Nephron progenitor cell (in vitro differentiated cells): Measurements from ENCODE around the gene TOP3B.
"Not testable (repeated sequence)": the region's sequence is repeated elsewhere in the genome, so short reads cannot be mapped to it uniquely, and the experiment has no call there.

Experiments
- DNase-seq: peaks from one replicate; pipeline ENCODE4 v3.0.0; 2021
- H3K27ac Mint-ChIP-seq: 2 replicates; pipeline ENCODE4 v1.8.0; 2021; ENCODE audit warnings: mild to moderate bottlenecking, moderate library complexity, mixed read lengths
- H3K27me3 Mint-ChIP-seq: 2 replicates; pipeline ENCODE4 v1.8.0; 2021; ENCODE audit warnings: mild to moderate bottlenecking, low read depth, mixed read lengths; ENCODE audit not compliant: poor library complexity
- H3K36me3 Mint-ChIP-seq: 2 replicates; pipeline ENCODE4 v1.8.0; 2021; ENCODE audit warnings: low read depth, mixed read lengths
- H3K4me1 Mint-ChIP-seq: 2 replicates; pipeline ENCODE4 v1.8.0; 2021; ENCODE audit warnings: mixed read lengths
- H3K4me3 Mint-ChIP-seq: 2 replicates; pipeline ENCODE4 v1.8.0; 2021; ENCODE audit warnings: mild to moderate bottlenecking, moderate library complexity, mixed read lengths
- H3K9me3 Mint-ChIP-seq: 2 replicates; pipeline ENCODE4 v1.8.0; 2021; ENCODE audit warnings: mild to moderate bottlenecking, moderate library complexity, mixed read lengths
- CTCF ChIP-seq: fragments of 200-600 bp; sonication (generic); IDR thresholded peaks from 2 replicates; pipeline ENCODE4 v1.5.0; 2021; ENCODE audit warnings: antibody characterized with exemption

The TOP3B gene

GRCh38 chr22:21944871-21945270, 37.7 kb downstream of the TOP3B start:
- Mint-ChIP-seq H3K36me3 (peaks cover 14% of the 10 kb centered on the region), H3K4me1 (peaks cover 33% of the 10 kb centered on the region), H3K9me3 (no peaks in the 10 kb centered on the region), H3K27ac (no peak overlapping the region), H3K4me3 (no peak overlapping the region), H3K27me3 (no peaks in the 10 kb centered on the region)
- no peak for DNase-seq
- TF ChIP-seq CTCF: no peak

GRCh38 chr22:21943571-21944448, 38.8 kb downstream of the TOP3B start:
- Mint-ChIP-seq H3K4me1 (peaks cover 38% of the 10 kb centered on the region), H3K27me3 (no peaks in the 10 kb centered on the region), H3K4me3 (no peak overlapping the region), H3K36me3 (peaks cover 18% of the 10 kb centered on the region), H3K9me3 (no peaks in the 10 kb centered on the region), H3K27ac (no peak overlapping the region)
- no peak for DNase-seq
- no peak for TF ChIP-seq CTCF

GRCh38 chr22:21942407-21943343, 39.9 kb downstream of the TOP3B start:
- Mint-ChIP-seq H3K27ac (no peak overlapping the region), H3K9me3 (no peaks in the 10 kb centered on the region), H3K36me3 (peaks cover 18% of the 10 kb centered on the region), H3K4me3 (no peak overlapping the region), H3K4me1 (peaks cover 37% of the 10 kb centered on the region), H3K27me3 (no peaks in the 10 kb centered on the region)
- no peak for DNase-seq
- TF ChIP-seq CTCF: no peak

- H3K27ac Mint-ChIP-seq: no peak overlapping the region
- H3K9me3 Mint-ChIP-seq: no peaks in the 10 kb centered on the region
These were observed 40.7 kb downstream of the TOP3B start for GRCh38 chr22:21941921-21942320.

GRCh38 chr22:21940521-21940920, 42.1 kb downstream of the TOP3B start:
- no peak for TF ChIP-seq CTCF
- no peak overlapping the region for H3K4me3 Mint-ChIP-seq

More at GRCh38 chr22:21941921-21942320, 40.7 kb downstream of the TOP3B start:
- Mint-ChIP-seq H3K4me3 (no peak overlapping the region), H3K4me1 (peaks cover 36% of the 10 kb centered on the region), H3K36me3 (peaks cover 18% of the 10 kb centered on the region), H3K27me3 (no peaks in the 10 kb centered on the region)
- no peak for DNase-seq
- TF ChIP-seq CTCF: no peak

GRCh38 chr22:21939935-21940334, 42.7 kb downstream of the TOP3B start:
- not testable (repeated sequence) for H3K27me3 Mint-ChIP-seq, H3K9me3 Mint-ChIP-seq, H3K27ac Mint-ChIP-seq, DNase-seq, H3K4me3 Mint-ChIP-seq
- peaks cover 28% of the 10 kb centered on the region for H3K36me3 Mint-ChIP-seq
- H3K4me1 Mint-ChIP-seq: peaks cover 43% of the 10 kb centered on the region

More at GRCh38 chr22:21940521-21940920, 42.1 kb downstream of the TOP3B start:
- DNase-seq: no peak
- Mint-ChIP-seq H3K36me3 (peaks cover 29% of the 10 kb centered on the region), H3K27ac (no peak overlapping the region), H3K27me3 (no peaks in the 10 kb centered on the region), H3K4me1 (peaks cover 43% of the 10 kb centered on the region), H3K9me3 (no peaks in the 10 kb centered on the region)
